ENCODE data around the gene MITF.

Gene MITF

DNA sequence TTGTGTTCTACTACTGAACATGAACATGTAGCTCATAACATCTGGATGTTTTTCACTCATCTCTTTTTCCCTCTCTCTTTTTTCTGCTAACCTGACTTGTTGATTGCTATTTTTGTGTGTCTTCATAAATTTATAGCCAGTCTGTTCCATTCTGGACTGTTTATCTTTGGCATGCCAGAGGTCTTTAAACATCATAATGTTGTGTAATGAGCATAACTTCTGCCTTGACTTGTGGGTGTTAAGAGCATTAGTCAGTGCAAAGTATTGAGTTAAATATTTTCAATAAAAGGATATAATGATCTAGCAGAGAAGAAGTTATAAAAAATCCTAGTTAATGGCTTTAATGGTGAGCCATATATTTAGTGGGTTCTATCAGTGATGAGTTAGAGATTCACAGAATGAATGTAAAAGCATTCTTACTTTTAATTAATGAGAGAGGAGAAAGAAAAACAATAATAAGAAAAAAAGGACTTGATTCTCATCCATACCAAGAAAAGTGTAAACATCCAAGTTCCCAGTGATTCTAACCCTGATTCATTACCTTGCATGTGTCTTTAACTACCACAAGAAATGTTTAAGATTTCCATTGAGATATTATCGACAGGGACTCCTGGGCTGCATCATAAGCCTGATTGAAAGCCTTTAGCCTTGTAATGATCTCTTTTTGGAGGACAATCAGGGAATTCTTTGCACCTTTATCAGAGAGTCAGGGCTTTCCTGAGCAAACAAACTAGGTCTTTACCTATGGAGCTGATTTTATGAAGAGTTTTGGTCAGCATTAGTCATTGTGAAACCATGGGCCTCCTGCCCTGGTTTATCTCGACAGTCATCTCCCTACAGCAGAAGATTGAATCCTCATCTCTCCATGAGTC, 22.9 kb downstream of the MITF start:
- no peak for DNase-seq

DNA sequence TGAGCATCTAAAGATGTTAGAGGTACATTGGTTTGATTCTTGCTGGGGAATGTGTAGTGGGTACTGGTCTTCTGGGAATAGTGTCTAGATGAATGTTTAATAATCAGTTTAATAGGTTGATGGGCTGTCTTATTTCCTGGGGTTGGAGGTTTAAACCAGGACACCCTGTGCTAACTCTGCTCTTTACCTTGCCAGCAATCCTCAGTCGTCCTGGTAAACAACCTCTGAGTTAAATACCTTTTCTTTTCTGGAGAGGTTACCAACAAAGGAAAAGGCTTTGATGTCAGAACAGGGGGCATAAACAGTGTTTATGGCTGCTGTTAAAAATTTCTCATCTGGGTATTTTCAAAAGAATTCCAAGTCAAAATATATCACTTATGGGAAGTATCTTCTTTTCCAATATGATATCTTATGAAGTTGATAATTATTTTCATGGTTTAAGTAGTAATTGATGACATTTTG, 23.5 kb downstream of the MITF start:
- no peak for DNase-seq

DNA sequence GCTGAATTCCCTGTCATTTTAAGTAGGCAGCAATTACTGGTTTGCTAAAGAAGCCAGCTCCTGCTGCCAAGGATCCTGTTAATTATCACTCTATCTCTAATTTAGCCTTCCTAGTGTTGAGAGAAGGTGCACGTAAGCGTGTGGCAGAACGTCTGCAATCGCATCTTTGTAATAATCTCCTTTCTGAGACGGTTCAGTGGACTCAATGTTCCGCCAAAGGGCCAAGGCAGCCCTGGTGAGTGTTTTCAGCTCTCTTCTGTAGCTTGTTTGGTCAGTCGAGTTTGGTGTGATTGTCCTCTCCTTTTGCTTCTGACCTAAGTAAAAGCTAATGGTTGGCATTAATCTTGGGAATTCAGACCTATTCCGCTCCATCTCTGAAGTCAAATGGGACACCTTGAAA, 24.2 kb downstream of the MITF start:
- DNase-seq, result no peak

DNA sequence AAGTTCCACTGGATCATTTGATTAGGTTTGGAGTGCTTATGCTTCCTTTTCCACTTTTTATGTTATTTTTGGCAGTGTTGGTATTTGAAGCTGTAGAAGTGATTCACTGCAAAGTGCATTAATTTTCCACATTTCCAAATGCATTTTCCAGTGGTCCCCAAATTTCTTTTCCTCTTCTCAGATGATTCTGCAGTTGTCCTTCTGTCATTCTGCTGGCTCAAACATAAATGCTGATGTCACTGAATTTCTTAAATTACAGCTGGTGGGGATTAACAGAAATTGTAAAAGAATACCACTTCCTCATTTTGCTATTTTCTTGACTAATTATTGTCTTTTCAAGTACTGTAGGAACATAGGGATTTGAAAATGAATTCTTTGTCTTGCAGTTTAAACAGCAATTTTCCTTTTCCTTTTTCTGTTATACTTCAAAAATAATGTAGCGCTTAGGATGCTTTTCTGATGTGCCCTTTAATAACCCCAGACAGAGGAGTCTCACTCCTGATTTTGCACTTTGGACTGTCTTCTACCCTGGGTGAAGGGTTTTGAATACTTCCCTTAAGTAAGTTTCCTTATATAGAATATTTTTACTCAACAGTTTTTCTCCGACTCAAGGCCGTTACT, 25.0 kb downstream of the MITF start:
- no peak for DNase-seq

DNA sequence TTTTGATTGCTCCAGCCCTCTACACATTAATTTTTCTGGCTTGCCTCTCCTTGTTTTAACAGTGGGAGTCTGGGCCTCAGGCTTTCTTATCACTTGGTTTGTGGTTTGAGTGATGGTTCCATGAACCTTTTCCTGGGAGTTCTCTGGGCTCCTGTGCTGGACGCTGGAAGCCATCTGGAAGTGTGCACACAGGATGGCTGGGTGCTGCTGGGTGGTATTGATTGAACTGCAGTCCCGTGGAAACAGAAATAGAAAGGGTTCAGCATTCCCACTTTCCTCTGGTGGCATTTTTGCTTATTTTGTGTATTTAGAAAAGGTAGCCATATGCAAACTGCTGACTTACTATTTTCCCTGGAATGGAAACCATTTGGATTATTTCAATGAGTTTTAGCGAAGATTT, 25.6 kb downstream of the MITF start:
- no peak for DNase-seq

DNA sequence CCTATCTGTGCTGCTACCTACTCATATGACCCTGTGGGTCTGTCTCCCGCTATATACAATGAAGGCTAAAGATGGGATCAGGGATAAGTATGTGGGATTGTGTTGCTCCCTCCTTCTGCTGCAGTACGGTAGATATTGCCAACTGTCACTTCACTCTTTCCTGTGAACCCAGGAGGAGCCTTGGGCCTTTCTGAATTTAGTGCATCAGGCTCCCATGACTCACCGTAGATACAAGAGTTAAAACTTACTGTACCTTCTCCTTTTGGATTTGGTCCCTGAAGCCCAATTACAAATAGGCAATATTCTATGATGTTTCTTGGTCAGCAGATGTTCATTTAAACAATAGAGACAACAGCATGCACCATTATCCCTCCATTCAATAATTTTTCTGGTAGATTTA, 27.4 kb downstream of the MITF start:
- DNase-seq, result no peak

DNA sequence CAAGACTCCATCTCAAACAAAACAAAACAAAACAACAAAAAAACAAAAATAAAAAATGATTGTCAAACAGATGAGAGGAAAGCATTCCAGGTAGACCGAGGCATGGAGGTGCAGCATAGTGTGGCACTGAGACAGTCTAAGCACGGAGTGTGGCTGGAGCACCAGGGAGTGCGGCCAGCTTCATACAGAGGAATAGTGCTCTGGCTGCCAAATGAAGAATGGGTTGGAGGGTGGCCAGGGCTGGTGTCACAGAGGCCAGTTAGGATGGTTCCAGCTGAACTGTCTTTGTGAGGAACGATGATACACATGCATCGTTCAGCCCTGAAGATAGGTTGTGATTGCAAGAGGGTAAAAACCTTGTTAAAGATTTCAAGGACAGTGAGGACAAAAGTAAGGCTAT, 28.3 kb downstream of the MITF start:
- DNase-seq, result peak; percentile 54

DNA sequence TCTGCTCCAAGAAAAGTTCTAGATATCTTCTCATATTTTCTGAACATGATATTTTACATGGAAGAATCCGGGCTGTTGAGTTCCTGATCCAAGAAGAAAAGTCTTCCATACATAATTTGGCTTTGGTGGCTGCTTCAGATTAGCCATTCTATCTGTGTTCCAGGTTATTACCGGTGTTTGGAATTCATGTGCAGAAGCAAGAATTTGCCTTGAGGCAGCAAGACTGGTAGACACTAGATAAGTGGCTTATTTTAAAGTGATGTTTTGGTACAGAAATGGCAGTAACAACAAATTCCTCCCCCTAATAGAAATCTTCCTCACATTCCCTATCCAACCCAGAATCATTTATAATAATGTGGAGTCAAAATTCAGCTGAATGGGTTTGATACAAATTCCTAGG, 29.2 kb downstream of the MITF start:
- DNase-seq, result no peak

DNA sequence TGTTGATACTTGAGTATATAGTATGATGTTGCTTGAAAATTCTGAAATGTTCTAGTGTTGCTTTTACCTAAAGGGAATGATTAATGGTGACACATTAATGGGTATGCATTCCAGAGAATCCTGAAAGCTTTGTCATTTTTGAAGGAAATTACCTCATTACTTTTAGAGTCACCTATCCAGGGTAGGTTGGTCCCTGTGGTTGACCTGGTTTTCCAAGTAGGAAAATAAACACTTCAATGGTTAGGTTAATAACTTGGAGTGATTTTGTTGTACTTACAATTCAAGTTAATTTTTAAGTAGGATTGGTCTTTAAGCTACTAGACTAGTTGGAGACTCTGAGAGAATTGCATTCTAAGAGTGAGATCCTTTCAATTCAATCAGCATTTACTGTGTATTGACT, 31.0 kb downstream of the MITF start:
- no peak for DNase-seq

DNA sequence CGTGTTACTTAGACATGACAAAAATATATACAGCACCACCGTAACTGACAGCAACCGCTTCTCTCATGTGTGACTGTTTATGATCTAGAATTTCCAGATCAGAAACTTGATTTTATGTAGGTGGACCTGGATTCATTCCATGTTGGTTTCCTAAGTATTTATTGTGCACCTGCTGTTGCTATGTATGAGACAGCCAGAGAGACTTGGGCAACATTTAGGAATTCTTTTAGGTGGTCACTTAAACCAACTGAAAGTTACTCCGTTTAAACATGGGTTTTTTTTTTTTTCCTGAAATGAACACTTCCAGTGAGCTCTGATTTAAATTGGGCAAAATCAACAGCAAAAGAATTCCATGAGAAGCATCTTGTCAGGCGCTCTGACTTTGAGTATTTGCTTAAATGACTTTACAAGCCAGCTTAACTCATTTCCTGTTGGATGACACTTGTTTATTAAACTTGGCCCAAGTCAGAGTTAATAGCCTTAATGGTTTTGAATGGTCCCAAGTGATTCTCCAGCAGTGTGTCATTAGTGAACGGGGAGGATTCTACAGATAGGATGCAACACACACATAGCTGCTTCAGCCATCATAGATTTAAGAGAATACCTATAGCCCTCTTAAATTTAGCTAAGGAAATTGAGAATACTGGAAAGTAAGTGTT, 31.8 kb downstream of the MITF start:
- no peak for DNase-seq

DNA sequence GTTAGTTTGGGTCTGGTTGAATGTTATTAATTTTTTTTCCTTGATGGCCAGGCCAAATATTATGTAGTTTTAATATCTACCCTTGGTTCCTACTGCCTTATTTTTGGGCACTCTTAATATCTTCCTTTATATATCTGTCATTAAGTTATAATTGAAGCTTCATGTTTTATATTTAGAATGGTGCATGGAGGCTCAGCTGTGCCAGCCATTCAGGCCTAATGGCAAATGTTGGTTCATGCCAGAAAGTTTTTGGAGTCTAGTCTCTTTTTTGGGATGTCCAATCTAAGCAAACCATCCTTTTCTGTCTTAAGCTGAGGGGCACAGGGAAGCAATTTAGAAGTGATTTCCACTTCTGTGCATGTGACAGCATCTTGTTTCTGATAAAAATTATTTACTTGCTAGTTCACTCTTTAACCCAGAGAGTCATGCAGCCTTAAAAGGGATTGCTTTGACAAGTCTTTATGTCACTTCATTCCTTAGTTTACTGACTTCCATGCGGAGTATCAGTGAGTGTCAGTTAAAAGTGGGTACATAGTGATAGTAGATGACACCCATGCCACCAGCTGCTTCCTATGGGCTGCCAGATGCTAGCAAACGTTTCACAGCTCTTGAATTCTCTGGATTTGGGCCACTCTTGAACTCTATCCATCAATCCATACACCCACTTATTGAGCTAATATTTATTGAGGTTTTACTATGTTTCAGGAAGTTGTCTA, 33.0 kb downstream of the MITF start:
- DNase-seq, result no peak

DNA sequence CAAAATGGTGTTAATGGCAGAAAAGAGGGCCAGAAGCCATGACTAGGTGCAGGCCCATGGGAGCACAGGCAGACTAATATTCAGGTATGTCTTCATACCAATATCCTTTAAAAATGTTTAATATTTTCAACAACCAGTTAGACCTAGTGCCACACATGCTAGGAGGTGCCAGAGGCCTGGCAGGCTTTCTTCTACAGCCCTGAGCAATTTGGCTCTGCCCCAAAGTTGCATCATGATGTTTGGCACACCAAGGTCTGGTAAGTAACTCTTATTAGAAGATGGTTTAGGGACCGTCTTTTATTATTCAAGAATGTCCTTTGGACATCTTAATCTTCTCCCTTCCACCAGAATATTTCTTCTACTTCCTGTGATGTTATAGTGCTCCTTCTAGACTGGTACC, 34.8 kb downstream of the MITF start:
- no peak for DNase-seq

DNA sequence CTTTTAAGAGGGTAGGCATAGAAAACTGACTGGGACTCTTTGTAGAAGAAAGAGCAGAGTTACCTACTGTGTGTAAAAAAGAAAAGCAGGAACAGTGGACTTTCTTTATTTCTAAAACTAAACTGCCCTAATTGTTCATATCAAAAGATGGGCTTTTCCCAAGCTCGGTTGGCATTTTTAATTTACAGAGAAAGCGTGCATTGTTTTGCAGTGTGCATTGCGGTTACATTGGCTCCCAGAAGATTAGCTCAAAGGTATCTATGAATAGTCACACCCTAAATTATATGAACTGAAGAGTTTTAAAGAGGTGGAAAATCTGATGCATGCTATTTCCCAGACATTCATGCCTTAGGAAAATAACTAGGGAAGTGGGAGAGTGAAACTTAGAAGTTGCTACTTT, 36.5 kb downstream of the MITF start:
- DNase-seq, result no peak

DNA sequence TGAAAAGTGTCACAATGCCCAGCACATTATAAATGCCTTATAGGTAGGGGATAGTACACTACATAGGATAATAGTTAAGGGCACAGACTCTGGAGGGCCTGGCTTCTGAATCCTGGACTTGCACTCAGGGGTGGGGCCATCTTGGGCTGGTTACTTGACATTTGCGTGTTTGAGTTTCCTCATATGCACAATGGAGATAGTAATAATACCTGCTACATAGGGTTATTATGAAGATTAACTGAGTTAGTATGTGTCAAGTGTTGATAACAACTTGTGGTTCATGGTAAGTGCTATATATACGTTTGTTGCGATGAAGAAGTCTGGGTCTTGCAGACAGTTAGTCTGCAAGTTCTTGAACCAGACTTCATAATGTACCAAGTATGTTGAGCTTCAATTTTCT, 37.0 kb downstream of the MITF start:
- DNase-seq, result no peak

DNA sequence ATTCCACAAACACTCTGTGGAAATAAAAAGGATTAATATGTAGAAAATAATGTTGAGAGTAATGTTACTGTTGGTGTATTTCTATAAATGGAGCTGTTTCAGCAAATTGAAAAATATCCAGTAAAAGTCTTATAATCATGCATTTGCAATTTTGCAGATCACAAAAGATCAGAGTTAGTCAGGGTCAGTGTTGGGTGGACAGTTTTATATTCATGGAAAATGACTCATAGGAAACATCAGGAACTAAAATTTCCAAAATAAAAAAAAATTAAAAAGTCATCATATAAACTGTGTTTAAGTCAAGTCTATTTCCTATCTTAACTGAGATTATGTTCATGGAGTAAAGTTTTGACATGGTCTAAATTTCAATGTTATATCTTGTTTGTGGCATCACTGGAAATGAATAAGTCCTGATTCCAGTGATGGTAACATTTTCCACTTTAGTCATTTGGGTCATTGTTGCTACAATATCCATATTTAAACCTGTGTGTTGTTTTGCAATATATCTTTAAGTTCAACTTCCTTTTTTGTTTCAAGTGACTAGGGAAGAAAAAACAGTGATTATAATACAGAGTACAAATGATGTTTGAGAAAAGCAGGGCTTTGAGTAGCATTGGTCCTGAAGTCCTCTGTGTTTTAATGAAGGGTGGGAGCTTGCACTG, 37.8 kb downstream of the MITF start:
- no peak for DNase-seq

DNA sequence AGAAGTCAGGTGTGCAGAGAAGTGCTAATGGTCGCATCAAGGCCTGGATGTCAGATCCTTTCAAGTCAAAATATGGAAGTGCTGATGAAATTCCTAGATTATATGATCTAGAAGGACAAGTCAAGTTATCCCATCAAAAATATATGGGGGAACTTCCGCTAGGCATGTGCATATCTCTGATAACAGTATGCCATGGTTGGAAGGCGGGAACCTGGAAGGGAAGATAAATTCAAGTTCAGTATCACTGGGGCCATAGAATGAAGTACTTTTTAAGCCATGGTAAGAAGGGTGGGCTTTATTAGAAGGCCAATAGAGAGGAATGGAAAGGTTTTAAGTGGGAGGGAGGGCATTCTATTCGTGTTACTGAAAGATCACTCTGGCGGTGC, 38.3 kb downstream of the MITF start:
- DNase-seq, result no peak

DNA sequence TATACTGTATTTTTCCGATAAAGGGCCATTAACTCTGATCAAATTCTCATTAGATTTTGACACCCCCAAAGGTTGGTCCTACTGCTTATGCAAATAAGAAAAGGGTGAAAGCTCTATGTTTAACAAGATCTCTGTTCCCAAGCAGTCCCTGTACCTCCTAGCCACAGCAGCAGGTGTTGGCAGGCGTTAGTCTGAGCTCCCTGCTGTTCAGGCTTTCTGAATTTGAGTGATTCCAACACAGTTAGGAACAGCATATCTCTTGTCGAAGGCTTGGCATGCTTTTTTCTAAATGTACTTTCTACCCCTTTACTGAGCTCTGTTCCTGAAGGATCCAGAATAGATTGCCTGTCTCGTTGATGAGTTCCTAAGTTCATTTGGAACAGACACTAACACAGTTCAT, 42.3 kb downstream of the MITF start:
- DNase-seq, result no peak

DNA sequence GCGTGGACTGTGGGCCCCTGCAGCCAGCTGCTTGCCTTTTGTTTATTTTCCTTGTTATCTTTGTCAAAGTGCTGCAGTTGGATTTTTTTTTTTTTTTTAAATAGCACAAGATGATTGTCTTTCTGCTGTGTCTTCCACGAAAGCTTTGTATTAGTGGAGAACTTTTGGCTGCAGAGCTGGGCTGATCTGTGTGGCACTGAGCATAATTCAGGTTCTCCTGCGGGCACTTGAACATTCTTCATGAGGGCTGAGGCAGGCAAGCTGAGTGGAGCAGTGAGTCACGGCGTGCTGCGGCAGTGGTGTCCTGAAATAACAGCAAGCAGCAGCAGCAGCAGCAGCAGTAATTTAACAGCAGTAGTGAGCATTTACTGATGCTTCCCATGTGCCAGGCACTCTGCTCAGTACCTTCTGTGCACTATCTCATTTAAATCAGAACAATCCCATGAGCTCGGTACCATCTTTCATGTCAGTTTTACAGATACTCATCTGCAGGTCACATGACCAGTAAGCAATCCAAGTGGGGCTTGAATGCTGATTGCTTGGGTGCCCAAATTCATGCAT, 45.8 kb downstream of the MITF start:
- peak; percentile 35 for DNase-seq

DNA sequence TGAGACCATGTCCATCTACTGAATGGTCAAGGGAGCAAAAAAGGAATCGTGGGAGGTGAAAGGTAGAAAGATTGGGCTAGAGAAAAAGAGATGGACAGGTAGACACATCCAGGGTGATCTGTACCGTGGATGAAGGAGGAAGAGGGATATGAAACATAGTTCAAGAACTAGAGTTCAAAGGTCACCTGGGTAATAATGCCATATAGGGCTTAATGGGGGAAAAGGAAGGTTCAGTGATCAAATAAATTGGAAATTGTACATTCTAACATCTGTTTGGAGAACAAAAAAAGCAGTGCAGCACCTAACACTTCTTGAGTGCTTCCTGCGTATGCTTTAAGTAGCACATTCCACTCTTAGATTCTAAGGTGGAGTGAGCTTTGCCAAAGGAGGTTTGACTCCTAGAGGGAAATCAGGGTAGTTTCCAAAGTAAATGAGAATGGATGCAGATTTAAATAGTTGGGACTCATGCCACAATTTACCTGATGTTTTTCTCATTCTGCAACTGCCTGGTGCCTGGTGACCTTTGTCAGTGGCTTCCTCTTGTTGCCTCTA, 46.6 kb downstream of the MITF start:
- no peak for DNase-seq

DNA sequence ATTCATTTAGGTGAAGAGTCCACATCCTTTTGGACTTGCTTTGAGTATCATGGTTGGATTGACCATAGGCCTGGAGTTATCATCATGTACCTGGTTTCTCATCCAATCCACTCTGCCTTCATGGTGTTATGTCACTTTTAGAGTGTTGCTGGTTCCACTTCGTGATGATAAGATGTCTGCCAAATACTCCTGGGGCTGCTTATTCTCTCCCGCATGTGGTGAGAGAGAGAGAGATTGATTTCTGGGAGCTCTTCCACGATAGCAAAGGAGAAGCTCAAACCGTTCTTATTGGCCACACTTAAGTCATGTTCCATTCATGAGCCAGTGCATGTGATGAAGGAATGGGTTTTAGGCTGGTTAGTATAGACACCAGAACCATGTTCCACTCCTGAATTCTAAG, 47.6 kb downstream of the MITF start:
- no peak for DNase-seq

DNA sequence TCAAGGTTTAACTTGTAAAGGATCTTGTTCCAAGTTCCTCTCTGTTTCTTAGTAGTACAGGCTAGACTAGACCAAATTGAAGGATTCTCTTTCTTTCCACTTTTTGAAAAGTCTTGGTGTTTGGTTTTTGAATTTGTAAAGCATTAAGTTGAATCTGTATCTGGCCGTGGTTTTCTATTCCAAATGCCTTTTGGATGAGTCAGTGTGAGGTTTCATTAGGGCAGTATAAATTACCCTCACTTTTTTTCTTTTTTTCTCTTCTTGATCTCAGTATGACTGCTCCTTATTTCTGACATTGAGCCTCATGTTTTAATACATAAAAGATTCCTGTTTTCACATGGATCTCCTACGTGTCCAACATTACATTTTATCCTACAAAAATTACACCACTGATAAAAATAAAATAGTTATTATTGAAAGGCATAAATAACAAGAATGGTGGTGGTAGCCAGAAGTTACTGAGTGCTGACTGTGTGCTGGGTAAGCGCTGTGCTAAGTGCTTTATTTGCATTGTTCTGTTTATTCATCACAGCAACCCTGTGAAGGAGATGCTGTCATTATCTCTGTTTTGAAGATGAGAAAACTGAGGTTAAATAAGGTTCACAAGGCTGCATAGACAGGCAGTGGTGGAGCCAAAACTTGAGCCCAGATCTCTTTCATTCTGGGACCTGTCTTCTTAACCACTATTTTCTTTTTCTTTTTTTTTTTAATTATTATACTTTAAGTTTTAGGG, 48.3 kb downstream of the MITF start:
- no peak for DNase-seq

DNA sequence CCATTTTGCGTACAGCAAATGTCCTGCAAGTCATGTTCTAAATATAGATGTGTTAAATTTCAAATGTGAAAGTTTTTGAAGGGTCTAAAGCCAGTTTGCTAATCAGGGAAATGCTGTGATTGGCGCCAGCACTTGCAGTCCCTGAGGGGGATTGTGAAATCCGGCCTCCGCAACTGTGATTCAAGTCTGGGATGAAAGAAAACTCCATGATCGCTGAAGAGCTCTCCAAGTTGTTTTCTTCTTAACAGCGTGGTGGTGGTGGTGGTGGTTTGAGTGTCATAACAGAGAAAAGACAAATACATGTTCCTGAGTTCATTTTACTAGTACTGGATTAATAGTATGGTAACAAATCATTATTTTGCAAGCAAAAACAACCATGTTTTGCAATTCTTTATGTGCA, 51.8 kb downstream of the MITF start:
- peak; percentile 36 for DNase-seq
